DMS79 treated with DMSO at 0.1 percent for 48 hours (cell line): ENCODE data around the gene DEFB119.
"Not testable (repeated sequence)": the region's sequence is repeated elsewhere in the genome, so short reads cannot be mapped to it uniquely, and the experiment has no call there.

Experiments
- DNase-seq: peaks from one replicate; lab custom pipeline; 2025; lab: John Stamatoyannopoulos, UW

The DEFB119 gene, protein sequence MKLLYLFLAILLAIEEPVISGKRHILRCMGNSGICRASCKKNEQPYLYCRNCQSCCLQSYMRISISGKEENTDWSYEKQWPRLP

DNA sequence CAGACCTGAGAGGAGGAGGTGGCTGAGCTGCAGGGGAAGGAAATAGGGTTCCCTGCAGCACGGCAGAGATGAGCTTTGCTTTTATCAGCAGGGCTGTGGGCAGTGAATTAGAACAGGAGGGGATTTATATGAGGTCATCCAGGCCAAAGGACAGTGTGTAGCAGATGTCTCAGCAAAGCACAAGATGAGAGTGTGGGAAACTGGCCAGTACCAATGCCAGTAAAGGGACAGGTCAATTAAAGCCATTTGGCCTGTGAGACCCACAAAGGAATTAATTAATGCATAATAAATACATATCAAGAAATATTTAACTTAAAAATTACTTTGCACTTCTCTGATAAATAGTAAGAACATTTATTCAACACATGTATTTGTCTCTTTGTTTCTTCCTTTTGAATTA lies at the start of gene DEFB119:
TSS of gene DEFB119 (minus strand) at position 101 of the 400 bp plus-strand sequence. CDS start 107 bp downstream, outside the sequence.
- no peak for DNase-seq

DNA sequence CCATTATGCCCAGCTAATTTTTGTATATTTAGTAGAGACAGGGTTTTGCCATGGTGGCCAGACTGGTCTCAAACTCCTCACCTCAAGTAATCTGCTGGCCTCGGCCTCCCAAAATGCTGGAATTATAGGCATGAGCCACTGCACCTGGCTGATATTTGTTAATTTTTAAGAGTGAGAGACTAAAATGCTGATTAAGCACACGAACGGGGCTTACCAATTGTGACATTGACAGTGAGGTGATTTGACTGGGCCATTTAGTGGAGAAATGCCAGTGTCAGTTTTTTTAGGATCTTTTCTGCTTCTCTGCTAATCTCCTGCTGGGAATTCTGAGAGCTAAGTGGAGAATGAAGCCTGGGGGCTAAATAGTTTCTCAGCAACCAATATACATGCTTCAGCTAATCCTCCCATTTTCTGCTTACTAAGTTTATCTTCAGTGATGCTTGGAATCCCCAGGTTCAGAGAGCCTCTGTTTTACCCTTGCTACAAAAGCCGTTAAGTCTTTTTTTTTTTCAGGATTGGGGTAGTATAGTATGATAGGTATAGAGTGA lies 40.3 kb upstream of the DEFB119 start:
- no peak for DNase-seq

DNA sequence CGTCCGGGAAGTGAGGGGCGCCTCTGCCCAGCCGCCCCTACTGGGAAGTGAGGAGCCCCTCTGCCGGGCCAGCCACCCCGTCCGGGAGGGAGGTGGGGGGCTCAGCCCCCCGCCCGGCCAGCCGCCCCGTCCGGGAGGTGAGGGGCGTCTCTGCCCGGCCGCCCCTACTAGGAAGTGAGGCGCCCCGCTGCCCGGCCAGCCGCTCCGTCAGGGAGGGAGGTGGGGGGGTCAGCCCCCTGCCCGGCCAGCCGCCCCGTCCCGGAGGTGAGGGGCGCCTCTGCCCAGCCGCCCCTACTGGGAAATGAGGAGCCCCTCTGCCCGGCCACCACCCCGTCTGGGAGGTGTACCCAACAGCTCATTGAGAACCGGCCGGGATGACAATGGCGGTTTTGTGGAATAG lies 37.2 kb upstream of the DEFB119 start:
- DNase-seq: not testable (repeated sequence)

DNA sequence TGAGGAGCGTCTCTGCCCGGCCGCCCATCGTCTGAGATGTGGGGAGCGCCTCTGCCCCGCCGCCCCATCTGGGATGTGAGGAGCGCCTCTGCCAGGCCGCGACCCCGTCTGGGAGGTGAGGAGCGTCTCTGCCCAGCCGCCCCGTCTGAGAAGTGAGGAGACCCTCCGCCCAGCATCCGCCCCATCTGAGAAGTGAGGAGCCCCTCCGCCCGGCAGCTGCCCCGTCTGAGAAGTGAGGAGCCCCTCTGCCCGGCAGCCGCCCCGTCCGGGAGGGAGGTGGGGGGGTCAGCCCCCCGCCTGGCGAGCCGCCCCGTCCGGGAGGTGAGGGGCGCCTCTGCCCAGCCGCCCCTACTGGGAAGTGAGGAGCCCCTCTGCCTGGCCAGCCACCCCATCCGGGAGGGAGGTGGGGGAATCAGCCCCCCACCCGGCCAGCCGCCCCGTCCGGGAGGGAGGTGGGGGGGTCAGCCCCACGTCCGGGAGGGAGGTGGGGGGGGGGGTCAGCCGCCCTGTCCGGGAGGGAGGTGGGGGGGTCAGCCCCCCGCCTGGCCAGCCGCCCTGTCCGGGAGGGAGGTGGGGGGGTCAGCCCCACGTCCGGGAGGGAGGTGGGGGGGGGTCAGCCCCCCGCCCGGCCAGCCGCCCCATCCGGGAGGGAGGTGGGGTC lies 36.6 kb upstream of the DEFB119 start:
- not testable (repeated sequence) for DNase-seq

DNA sequence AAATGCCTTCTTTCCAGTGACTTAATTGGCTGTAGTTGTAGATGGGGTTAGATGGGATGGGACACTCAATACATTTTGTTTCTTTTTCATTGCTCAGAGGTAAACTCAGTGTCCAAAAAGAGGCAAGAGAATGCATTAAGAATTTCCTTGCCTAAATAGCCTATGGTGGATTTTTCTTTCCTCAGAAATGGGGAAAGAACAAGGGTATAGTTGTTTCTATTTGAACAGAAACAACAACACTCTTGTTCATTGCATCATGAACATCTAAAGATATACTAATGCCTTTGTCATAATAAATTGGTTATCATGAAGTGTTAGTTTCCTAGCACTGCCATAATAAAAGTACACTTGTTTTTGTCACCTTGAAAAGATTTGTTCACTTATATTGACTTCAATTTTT lies 35.4 kb upstream of the DEFB119 start:
- no peak for DNase-seq

DNA sequence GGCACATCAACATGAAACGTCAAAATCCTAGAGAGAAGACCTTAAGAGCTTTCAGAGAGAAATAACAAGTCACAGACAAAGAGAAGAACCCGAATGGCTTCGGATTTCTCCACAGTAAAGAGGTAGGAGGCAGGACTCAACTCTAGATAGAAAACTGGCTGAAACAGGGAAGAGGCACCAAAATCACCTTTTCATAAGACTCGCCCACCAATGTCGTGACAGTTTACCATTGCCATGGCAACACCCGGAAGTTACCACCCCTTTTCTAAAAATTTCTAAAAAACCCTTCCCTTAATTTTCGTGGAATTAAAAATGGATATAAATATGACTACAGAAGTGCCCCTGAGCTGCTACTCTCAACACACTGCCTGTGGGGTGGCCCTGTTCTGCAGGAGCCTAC lies 27.9 kb upstream of the DEFB119 start:
- no peak for DNase-seq

DNA sequence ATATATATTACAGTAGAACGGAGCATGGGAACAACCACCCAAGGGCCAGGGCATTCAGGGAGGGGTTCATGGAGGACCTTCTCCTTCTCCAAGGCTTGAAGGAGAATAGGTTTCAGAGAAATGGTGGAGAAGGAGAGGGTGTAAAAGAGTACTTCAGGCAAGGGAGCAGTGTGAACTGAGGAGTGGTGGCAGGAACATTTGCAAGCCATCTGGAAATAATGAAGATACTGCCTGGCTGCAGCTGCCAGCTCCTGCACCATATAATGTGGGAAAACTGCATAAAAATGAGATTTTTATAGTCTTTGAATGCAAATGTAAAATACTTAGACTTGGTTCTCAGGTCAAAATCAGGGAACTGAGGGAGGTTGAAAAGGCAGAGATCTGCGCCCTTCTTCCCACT lies 25.3 kb upstream of the DEFB119 start:
- DNase-seq: no peak

DNA sequence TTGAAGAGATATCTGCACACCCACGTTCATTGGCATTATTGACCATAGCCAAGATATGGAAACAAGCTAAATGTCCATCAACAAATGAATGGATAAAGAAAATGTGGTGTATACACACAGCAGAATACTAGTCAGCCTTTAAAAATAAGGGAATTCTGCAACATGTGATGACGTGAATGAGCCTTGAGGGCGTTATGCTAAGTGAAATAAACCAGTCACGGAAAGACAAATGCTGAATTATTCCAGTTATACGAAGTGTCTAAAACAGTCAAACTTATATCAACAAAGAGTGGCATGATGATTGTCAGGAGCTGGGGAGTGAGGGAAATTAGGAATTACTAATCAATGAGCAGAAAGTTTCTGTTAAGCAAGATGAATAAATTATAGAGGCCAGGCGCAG lies 24.0 kb upstream of the DEFB119 start:
- DNase-seq: no peak

DNA sequence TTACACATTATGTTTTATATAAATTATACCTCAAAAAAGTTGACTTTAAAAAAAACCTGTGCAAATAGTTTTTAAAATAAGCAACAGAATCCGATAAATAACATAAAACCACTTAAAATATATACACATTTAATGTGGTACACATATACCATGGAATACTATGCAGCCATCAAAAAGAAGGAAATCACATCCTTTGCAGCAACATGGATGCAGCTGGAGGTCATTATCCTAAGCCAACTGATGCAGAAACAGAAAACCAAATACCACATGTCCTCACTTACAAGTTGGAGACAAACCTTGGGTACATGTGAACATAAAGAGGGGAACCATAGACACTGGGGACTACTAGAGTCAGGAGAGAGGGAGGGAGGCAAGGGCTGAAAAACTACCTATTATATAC lies 19.6 kb upstream of the DEFB119 start:
- DNase-seq: no peak

DNA sequence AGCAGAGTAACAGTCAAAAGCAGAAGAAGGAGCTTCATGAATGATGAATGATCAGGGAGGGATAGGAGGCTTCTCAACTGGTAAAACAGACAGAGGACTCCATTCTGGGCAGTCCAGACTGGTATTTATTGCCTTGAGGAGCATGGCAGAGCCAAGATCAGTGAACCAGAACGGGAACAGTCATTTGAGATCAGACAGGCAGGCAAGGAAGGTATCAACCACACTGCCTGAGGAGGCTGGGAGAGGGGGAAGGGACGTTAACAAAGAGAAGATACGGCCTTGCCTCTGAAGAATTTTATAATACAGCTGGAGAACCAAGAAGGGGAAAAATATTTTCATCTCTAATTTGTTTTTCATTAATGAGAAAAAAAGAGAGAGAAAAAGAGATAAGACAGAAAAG lies 15.7 kb upstream of the DEFB119 start, which contains the start of gene DEFB121:
TSS of gene DEFB121 (minus strand) at position 101 of the 400 bp plus-strand sequence. CDS start at position 38, 63 bp downstream.
- no peak for DNase-seq

DNA sequence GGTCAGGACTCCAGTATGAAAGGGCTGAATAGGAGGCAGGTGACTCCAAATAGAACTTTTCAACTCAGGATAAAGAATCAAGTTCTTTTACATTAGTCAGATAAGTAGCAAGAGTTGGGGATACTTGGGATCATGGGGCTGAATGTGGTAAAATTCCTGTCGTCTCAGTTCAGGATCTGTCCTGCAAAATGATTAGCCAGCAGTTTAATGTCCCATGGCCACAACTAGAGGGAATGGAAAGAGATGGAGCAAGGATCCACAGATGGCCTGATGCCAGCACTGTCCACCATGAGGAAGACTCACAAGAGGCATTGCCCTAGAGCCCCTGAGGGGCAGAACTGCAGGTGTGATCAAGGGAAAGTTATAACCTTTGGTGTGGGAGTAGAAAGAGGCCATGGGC lies 13.5 kb upstream of the DEFB119 start:
- DNase-seq: no peak

DNA sequence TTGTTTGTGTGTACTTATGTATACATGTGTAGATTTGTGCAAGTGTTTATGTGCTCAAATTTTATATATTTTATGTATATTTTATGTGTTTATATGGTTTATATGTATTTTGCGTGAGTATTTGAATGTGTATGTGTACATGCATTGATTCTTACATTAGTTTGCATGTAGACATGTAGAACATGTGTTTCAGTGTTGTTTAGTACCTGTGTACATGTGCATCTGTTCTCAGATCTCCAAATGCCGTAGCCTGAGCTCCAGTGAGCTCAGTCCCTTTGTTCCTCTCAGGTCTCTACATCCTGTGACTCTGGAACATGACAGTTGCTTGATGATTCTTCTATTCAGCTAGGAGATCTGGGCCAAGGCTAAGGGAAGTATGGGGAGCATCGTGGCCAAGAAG lies 4.5 kb upstream of the DEFB119 start:
- no peak for DNase-seq

DNA sequence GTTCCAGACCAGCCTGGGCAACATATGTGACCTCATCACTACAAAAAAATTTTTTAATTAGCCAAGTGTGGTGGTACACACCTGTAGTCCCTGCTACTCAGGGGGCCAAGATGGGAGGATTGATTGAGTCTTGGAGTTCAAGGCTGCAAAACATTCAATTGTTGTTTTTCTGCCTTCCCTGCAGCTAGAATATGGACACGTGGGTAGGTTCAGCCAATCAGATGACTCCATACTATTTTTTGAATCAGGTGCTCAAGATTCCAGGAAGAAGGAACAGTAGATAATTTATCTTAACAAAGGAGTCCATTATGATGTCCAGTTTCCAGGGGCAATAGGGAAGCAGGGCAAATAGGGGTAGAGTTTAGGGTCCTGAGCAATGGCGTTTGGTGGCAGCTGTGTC lies 2.4 kb upstream of the DEFB119 start:
- no peak for DNase-seq

DNA sequence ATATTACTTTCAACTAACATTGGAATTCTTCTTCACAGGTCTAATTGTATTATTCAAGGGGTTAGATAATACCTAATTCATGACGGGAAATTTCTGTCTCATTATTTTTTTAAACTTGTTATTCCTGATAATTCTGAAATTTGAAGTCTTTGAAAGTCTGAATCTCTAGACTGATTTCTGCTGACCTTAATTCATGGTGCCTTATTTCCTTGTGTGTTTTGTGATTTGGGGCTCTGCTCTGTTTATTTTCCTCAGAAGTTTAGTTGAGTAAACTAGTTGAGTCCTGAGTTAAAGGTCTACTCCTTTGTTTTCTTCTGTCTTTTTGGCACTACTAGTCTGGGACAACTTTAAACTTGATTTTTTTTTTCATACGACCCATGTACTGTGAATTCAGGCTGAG lies 16.0 kb downstream of the DEFB119 start:
- no peak for DNase-seq

DNA sequence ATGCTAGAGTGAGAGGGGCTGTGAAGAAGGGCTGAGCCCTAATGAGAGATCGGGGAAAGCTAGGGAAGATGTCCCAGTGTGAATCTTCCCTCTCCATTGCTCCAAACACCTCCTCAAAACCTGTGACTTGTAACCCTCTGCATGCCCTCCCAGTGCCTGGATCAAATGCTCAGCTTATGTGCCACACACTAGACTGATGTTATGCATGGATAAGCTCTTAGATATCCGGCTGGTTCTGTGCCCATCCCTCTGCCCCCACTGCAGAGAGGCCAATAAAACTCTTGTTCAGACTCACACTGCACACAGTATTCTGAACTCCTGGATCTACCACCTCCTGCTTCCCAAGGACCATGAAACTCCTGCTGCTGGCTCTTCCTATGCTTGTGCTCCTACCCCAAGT lies 22.1 kb downstream of the DEFB119 start, which contains the start of gene DEFB118:
TSS of gene DEFB118 (plus strand) at position 301 of the 400 bp plus-strand sequence. CDS start at position 351, 50 bp downstream.
- no peak for DNase-seq

DNA sequence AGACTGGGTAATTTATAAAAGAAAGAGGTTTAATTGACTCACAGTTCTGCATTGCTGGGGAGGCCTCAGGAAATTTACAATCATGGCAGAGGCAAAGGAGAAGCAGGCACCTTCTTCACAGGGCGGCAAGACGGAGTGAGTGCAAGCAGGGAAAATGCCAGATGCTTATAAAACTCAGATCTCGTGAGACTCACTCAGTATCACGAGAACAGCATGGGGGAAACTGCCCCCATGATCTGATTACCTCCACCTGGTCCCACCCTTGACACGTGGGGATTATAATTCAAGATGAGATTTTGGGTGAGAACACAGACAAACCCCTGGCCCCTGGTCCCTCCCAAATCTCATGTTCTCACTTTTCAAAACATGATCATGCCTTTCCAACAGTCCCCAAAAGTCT lies 26.1 kb downstream of the DEFB119 start:
- not testable (repeated sequence) for DNase-seq

DNA sequence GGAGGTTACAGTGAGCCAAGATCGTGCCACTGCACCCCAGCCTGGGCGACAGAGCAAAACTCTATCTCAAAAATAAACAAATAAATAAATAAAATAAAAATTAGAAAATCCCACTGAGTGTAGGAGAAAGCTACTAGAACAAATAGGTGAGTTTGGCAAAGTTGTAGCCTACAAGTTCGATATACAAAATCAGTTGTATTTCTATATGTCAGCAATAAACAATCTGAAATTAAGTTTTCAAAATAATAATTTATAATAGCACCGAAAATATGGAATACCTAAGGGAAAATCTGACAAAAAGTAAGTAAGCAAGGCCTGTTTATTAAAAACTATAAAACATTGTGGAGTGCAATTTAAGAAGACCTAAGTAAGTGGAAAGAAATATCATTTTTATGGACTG lies 27.1 kb downstream of the DEFB119 start:
- no peak for DNase-seq

DNA sequence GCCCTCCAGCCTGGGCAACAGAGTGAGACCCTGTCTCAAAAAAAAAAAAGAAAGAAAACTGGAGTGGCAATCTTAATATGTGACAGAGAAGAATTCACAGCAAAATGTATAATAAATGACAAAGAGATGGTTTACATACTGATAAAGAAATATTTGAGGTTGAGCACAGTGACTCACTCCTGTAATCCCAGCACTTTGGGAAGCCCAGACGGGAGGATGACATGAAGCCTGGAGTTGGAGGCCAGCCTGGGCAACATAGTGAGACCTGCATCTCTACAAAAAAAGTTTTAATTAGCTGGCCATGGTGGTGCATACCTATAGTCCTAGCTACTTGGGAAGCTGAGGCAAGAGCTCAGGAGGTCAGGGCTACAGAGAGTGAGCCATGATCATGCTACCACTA lies 34.4 kb downstream of the DEFB119 start:
- DNase-seq: no peak

DNA sequence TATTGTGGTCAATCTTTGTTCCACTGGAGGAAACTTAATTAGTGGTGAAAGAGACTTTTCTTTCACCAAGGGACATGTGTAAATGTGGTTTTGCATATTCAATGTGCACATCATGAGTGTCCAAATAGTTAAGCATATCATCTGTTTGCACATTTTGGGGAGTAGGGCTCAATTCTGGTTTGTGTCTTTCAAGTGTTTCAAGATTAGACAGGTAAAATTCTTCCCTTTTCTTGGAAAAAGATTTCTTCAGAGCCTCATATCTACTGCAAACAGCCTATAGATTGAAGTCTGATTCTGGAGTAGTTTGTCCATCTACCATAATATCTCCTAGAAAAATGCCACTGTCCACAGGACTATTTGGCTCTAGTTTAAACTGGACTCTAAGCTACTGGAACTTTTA lies 48.9 kb downstream of the DEFB119 start:
- DNase-seq: no peak

DNA sequence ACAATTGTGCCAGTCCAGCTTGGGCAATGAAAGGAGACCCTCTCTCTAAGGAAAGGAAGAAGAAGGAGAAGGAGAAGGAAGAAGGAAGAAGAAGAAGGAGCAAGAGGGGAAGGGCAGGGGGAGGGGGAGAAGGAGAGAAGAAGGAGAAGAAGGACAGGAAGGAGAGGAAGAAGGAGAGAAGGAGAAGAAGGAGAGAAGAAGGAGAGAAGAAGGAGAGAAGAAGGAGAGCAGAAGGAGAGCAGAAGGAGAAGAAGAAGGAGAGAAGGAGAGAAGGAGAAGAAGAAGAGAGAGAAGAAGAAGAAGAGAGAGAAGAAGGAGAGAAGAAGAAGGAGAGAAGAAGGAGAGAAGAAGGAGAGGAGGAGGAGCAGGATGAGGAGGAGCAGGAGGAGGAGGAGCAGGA lies 59.5 kb downstream of the DEFB119 start:
- no peak for DNase-seq
